SK-N-SH (cell line): ENCODE data around the gene SPEF2.

Experiments used
- EP300 ChIP-seq, 2 experiments: IDR thresholded peaks; 2 replicates each; pipeline versions ENCODE4 v1.4.0 to v1.6.1; 2012; ENCODE audit warnings: borderline replicate concordance in 1 of 2, low read depth in 1 of 2, low read length in 1 of 2
- FOXJ3 ChIP-seq: sonication (generic); formaldehyde crosslinking; IDR thresholded peaks from 2 replicates; pipeline ENCODE4 v1.5.1; 2020; ENCODE audit warnings: mild to moderate bottlenecking, missing genetic modification reagents
- FOXM1 ChIP-seq: IDR thresholded peaks from 2 replicates; pipeline ENCODE4 v1.4.0; 2012; ENCODE audit warnings: low read depth, mild to moderate bottlenecking
- GABPA ChIP-seq: IDR thresholded peaks from 2 replicates; pipeline ENCODE4 v1.4.0; 2012; ENCODE audit warnings: low read depth, mild to moderate bottlenecking
- NFIC ChIP-seq: IDR thresholded peaks from 2 replicates; pipeline ENCODE4 v1.4.0; 2012; ENCODE audit warnings: borderline replicate concordance
- POLR2AphosphoS5 ChIP-seq: IDR thresholded peaks from 2 replicates; pipeline ENCODE4 v1.6.1; 2012; ENCODE audit warnings: low read depth, low read length
- RCOR1 ChIP-seq: fragments of 150-350 bp; IDR thresholded peaks from 2 replicates; pipeline ENCODE4 v1.6.1; 2017; ENCODE audit warnings: antibody characterized with exemption, low read length
- SMC3 ChIP-seq: IDR thresholded peaks from 2 replicates; pipeline ENCODE4 v1.6.1; 2012; ENCODE audit warnings: low read depth, low read length, improper control_type of control experiment
- TF ChIP-seq, protein P1 (sequence below): IDR thresholded peaks from 2 replicates; pipeline ENCODE4 v1.6.1; 2012; ENCODE audit warnings: mild to moderate bottlenecking, low read depth, low read length, moderate library complexity
- TF ChIP-seq, protein P2 (sequence below): fragments of 200-600 bp; sonication (generic); IDR thresholded peaks from 2 replicates; pipeline ENCODE4 v1.6.1; 2017; ENCODE audit warnings: antibody characterized with exemption, mild to moderate bottlenecking, moderate library complexity
- TF ChIP-seq, protein P3 (sequence below): fragments of 150-350 bp; IDR thresholded peaks from 2 replicates; pipeline ENCODE4 v1.6.1; 2016; ENCODE audit warnings: mild to moderate bottlenecking, low read depth, low read length
- TF ChIP-seq, protein P4 (sequence below): fragments of 150-350 bp; IDR thresholded peaks from 2 replicates; pipeline ENCODE4 v1.6.1; 2017; ENCODE audit warnings: antibody characterized with exemption, low read length, low read depth, borderline replicate concordance
- TF ChIP-seq, protein P5 (sequence below): IDR thresholded peaks from 2 replicates; pipeline ENCODE4 v1.4.0; 2012; ENCODE audit warnings: low read depth, borderline replicate concordance
- TF ChIP-seq, protein P6 (sequence below): IDR thresholded peaks from 2 replicates; pipeline ENCODE4; 2012

DNA sequence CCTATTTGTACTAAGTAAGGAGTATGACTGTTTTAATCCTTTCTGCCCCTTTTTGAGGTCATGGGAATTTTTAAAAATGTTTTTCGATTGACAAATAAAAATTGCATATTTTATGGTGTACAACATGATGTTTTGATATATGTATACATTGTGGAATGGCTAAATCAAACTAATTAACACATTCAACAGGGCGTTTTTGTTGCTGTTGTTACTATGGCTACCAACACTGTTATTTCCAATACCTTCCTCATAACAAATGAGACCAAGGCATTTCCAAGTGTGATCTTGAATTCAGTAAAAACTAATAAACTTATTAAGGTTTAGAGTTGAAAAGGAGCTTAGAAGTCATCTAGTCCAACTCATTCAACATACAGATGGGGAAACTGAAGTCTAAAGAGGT is 30.2 kb upstream of the SPEF2 start:
- TF ChIP-seq, protein P1, sequence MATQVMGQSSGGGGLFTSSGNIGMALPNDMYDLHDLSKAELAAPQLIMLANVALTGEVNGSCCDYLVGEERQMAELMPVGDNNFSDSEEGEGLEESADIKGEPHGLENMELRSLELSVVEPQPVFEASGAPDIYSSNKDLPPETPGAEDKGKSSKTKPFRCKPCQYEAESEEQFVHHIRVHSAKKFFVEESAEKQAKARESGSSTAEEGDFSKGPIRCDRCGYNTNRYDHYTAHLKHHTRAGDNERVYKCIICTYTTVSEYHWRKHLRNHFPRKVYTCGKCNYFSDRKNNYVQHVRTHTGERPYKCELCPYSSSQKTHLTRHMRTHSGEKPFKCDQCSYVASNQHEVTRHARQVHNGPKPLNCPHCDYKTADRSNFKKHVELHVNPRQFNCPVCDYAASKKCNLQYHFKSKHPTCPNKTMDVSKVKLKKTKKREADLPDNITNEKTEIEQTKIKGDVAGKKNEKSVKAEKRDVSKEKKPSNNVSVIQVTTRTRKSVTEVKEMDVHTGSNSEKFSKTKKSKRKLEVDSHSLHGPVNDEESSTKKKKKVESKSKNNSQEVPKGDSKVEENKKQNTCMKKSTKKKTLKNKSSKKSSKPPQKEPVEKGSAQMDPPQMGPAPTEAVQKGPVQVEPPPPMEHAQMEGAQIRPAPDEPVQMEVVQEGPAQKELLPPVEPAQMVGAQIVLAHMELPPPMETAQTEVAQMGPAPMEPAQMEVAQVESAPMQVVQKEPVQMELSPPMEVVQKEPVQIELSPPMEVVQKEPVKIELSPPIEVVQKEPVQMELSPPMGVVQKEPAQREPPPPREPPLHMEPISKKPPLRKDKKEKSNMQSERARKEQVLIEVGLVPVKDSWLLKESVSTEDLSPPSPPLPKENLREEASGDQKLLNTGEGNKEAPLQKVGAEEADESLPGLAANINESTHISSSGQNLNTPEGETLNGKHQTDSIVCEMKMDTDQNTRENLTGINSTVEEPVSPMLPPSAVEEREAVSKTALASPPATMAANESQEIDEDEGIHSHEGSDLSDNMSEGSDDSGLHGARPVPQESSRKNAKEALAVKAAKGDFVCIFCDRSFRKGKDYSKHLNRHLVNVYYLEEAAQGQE = no peak
- TF ChIP-seq GABPA (no peak), NFIC (no peak), FOXJ3 (no peak), RCOR1 (no peak), POLR2AphosphoS5 (no peak), SMC3 (no peak), FOXM1 (no peak), EP300 (IDR thresholded peaks at IDR 0.05; ENCODE audit: borderline replicate concordance in 1 of 2, low read depth in 1 of 2, low read length in 1 of 2) (no peak)
- TF ChIP-seq, protein P2, sequence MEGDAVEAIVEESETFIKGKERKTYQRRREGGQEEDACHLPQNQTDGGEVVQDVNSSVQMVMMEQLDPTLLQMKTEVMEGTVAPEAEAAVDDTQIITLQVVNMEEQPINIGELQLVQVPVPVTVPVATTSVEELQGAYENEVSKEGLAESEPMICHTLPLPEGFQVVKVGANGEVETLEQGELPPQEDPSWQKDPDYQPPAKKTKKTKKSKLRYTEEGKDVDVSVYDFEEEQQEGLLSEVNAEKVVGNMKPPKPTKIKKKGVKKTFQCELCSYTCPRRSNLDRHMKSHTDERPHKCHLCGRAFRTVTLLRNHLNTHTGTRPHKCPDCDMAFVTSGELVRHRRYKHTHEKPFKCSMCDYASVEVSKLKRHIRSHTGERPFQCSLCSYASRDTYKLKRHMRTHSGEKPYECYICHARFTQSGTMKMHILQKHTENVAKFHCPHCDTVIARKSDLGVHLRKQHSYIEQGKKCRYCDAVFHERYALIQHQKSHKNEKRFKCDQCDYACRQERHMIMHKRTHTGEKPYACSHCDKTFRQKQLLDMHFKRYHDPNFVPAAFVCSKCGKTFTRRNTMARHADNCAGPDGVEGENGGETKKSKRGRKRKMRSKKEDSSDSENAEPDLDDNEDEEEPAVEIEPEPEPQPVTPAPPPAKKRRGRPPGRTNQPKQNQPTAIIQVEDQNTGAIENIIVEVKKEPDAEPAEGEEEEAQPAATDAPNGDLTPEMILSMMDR = no peak
- TF ChIP-seq, protein P3, sequence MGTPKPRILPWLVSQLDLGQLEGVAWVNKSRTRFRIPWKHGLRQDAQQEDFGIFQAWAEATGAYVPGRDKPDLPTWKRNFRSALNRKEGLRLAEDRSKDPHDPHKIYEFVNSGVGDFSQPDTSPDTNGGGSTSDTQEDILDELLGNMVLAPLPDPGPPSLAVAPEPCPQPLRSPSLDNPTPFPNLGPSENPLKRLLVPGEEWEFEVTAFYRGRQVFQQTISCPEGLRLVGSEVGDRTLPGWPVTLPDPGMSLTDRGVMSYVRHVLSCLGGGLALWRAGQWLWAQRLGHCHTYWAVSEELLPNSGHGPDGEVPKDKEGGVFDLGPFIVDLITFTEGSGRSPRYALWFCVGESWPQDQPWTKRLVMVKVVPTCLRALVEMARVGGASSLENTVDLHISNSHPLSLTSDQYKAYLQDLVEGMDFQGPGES = no peak
- TF ChIP-seq, protein P4, sequence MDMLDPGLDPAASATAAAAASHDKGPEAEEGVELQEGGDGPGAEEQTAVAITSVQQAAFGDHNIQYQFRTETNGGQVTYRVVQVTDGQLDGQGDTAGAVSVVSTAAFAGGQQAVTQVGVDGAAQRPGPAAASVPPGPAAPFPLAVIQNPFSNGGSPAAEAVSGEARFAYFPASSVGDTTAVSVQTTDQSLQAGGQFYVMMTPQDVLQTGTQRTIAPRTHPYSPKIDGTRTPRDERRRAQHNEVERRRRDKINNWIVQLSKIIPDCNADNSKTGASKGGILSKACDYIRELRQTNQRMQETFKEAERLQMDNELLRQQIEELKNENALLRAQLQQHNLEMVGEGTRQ = no peak
- TF ChIP-seq, protein P5, sequence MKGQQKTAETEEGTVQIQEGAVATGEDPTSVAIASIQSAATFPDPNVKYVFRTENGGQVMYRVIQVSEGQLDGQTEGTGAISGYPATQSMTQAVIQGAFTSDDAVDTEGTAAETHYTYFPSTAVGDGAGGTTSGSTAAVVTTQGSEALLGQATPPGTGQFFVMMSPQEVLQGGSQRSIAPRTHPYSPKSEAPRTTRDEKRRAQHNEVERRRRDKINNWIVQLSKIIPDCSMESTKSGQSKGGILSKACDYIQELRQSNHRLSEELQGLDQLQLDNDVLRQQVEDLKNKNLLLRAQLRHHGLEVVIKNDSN = no peak
- TF ChIP-seq, protein P6, sequence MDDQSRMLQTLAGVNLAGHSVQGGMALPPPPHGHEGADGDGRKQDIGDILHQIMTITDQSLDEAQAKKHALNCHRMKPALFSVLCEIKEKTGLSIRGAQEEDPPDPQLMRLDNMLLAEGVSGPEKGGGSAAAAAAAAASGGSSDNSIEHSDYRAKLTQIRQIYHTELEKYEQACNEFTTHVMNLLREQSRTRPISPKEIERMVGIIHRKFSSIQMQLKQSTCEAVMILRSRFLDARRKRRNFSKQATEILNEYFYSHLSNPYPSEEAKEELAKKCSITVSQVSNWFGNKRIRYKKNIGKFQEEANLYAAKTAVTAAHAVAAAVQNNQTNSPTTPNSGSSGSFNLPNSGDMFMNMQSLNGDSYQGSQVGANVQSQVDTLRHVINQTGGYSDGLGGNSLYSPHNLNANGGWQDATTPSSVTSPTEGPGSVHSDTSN = no peak
